ENCODE results near the gene CDK11A. TPM values are rescaled to one million over a fixed set of nuclear protein-coding genes. Genes with fewer than 3 reads are reported as not detected.
A peak's percentile ranks its signal among the peaks of the same experiment; 100 is the strongest.
"Not testable (repeated sequence)": the region's sequence is repeated elsewhere in the genome, so short reads cannot be mapped to it uniquely, and the experiment has no call there.

CDK11A gene
- total RNA-seq, 1 experiment from 2014 or later, result 12.8 TPM

GRCh38 chr1:1754051-1754815 is 30.1 kb upstream of the CDK11A start:
- no peak for DNase-seq (ENCODE audit: low read depth)

GRCh38 chr1:1753607-1754005 is 29.4 kb upstream of the CDK11A start:
- DNase-seq (ENCODE audit: low read depth), result no peak

- no peak for DNase-seq (ENCODE audit: low read depth)
Observed at GRCh38 chr1:1752636-1753606, 28.8 kb upstream of the CDK11A start.

GRCh38 chr1:1752190-1752589 is 28.0 kb upstream of the CDK11A start:
- no peak for DNase-seq (ENCODE audit: low read depth)

GRCh38 chr1:1749941-1750340 is 25.8 kb upstream of the CDK11A start:
- not testable (repeated sequence) for DNase-seq (ENCODE audit: low read depth)

GRCh38 chr1:1748686-1749321 is 24.6 kb upstream of the CDK11A start:
- no peak for DNase-seq (ENCODE audit: low read depth)

- not testable (repeated sequence) for DNase-seq (ENCODE audit: low read depth)
Observed at GRCh38 chr1:1746566-1746909, 22.4 kb upstream of the CDK11A start.

- DNase-seq (ENCODE audit: low read depth), result peak; percentile 63
Observed at GRCh38 chr1:1745651-1746565, 21.8 kb upstream of the CDK11A start.

- not testable (repeated sequence) for DNase-seq (ENCODE audit: low read depth)
Observed at GRCh38 chr1:1742529-1742928, 18.4 kb upstream of the CDK11A start.

GRCh38 chr1:1741013-1741412 is 16.9 kb upstream of the CDK11A start:
- DNase-seq (ENCODE audit: low read depth), result peak; percentile 98

GRCh38 chr1:1738799-1739337 is 14.7 kb upstream of the CDK11A start:
- not testable (repeated sequence) for DNase-seq (ENCODE audit: low read depth)

GRCh38 chr1:1737675-1738590 is 13.8 kb upstream of the CDK11A start:
- not testable (repeated sequence) for DNase-seq (ENCODE audit: low read depth)

GRCh38 chr1:1732381-1732780 is 8.2 kb upstream of the CDK11A start:
- DNase-seq (ENCODE audit: low read depth), result no peak

- DNase-seq (ENCODE audit: low read depth), result no peak
Observed at GRCh38 chr1:1730870-1731269, 6.7 kb upstream of the CDK11A start.

- DNase-seq (ENCODE audit: low read depth), result not testable (repeated sequence)
Observed at GRCh38 chr1:1730230-1730629, 6.1 kb upstream of the CDK11A start.

- not testable (repeated sequence) for DNase-seq (ENCODE audit: low read depth)
Observed at GRCh38 chr1:1729116-1729816, 5.1 kb upstream of the CDK11A start.

- peak; percentile 40 for DNase-seq (ENCODE audit: low read depth)
Observed at GRCh38 chr1:1728308-1729005, 4.3 kb upstream of the CDK11A start.

- DNase-seq (ENCODE audit: low read depth), result not testable (repeated sequence)
Observed at GRCh38 chr1:1727131-1727651, 3.0 kb upstream of the CDK11A start.

Data from LHCN-M2 (cell line).